ENCODE measurements around the gene MARCHF7. TPM values are rescaled to one million over a fixed set of nuclear protein-coding genes. Genes with fewer than 3 reads are reported as not detected.

The MARCHF7 gene
- total RNA-seq, 1 donor = 191 TPM

DNA sequence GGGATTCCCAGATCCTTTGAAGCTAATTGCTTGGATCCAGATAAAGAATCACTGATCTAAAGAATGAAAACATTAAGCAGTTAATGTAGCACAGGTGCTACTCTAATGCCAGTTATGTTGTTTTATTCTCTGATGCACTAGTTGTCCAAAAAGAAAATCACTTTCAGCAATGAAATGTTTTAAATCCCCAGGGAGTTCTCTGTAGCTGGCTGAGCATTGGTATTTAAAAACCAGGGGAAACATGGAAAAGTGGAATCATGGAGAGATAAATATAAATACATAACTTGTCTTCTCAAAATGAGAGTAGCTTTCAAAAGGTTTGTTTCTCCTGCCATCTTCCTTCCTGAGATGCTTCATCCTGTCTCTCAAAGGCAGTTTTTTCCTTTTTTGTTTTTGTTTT, 48.0 kb downstream of the MARCHF7 start:
- DNase-seq (ENCODE audit: low read depth) = peak; percentile 47
- TF ChIP-seq, protein P1, sequence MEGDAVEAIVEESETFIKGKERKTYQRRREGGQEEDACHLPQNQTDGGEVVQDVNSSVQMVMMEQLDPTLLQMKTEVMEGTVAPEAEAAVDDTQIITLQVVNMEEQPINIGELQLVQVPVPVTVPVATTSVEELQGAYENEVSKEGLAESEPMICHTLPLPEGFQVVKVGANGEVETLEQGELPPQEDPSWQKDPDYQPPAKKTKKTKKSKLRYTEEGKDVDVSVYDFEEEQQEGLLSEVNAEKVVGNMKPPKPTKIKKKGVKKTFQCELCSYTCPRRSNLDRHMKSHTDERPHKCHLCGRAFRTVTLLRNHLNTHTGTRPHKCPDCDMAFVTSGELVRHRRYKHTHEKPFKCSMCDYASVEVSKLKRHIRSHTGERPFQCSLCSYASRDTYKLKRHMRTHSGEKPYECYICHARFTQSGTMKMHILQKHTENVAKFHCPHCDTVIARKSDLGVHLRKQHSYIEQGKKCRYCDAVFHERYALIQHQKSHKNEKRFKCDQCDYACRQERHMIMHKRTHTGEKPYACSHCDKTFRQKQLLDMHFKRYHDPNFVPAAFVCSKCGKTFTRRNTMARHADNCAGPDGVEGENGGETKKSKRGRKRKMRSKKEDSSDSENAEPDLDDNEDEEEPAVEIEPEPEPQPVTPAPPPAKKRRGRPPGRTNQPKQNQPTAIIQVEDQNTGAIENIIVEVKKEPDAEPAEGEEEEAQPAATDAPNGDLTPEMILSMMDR (IDR thresholded peaks at IDR 0.05; ENCODE audit: insufficient read depth, low read length) = no peak
- no peak overlapping the region for H3K4me3 ChIP-seq (ENCODE audit: low read depth, low read length)

DNA sequence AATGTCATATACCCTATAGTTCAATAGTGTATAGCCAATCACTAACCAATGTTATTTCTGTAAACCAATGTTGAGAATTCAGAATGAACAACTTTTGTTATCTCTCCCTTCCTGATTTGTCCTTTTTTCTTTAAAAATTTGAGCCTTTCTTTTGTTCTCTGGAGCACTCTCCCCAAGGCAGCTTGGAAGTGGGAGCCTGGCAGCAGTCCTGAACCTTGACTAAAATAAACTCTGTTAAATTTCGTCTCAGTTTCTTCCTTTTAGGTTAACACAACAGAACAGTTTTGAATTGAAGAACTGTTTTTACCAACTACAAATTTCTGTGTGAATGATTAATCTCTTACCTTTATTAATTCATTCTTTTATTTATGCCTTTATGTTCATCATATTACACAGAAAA, 49.8 kb downstream of the MARCHF7 start:
- H3K4me3 ChIP-seq (ENCODE audit: low read depth, low read length) = no peak overlapping the region
- no peak for DNase-seq (ENCODE audit: low read depth)
- TF ChIP-seq, protein P1 (IDR thresholded peaks at IDR 0.05; ENCODE audit: insufficient read depth, low read length) = no peak

Other genes with a start within 250 kb of the MARCHF7 start
- 72.3 and 115 TPM in 2 replicates for gene BAZ2B, start 96.0 kb upstream of the MARCHF7 start, total RNA-seq (ENCODE audit: low replicate concordance)
- 23.0 and 33.0 TPM in 2 replicates for gene CD302, start 85.7 kb downstream of the MARCHF7 start, total RNA-seq (ENCODE audit: low replicate concordance)
- 0.54 and 0.74 TPM in 2 replicates for gene LY75, start 192.2 kb downstream of the MARCHF7 start, total RNA-seq (ENCODE audit: low replicate concordance)